ENCODE measurements around the gene PHLDB3. TPM values are rescaled to one million over a fixed set of nuclear protein-coding genes. Genes with fewer than 3 reads are reported as not detected.
"Not testable (repeated sequence)": the region's sequence is repeated elsewhere in the genome, so short reads cannot be mapped to it uniquely, and the experiment has no call there.

Gene PHLDB3
- total RNA-seq, 1 donor: 17.1 TPM

- Histone ChIP-seq H3K4me3 (ENCODE audit: low read length) (no peak overlapping the region), H3K27me3 (ENCODE audit: insufficient read depth, low read length) (no peaks in the 10 kb centered on the region), H3K4me1 (ENCODE audit: insufficient read depth, low read length) (peaks cover 44% of the 10 kb centered on the region), H3K9me3 (ENCODE audit: low read depth, low read length) (no peaks in the 10 kb centered on the region)
Observed at GRCh38 chr19:43438291-43439031, 66.1 kb downstream of the PHLDB3 start.

- H3K4me3 ChIP-seq (ENCODE audit: low read length): no peak overlapping the region
- peaks cover 48% of the 10 kb centered on the region for H3K4me1 ChIP-seq (ENCODE audit: insufficient read depth, low read length)
- H3K9me3 ChIP-seq (ENCODE audit: low read depth, low read length): no peaks in the 10 kb centered on the region
- H3K27me3 ChIP-seq (ENCODE audit: insufficient read depth, low read length): no peaks in the 10 kb centered on the region
Observed at GRCh38 chr19:43437712-43438111, 66.8 kb downstream of the PHLDB3 start.

- peaks cover 48% of the 10 kb centered on the region for H3K4me1 ChIP-seq (ENCODE audit: insufficient read depth, low read length)
- not testable (repeated sequence) for H3K9me3 ChIP-seq (ENCODE audit: low read depth, low read length)
Observed at GRCh38 chr19:43437284-43437683, 67.3 kb downstream of the PHLDB3 start.

GRCh38 chr19:43435775-43436174 lies 68.8 kb downstream of the PHLDB3 start:
- peaks cover 36% of the 10 kb centered on the region for H3K4me1 ChIP-seq (ENCODE audit: insufficient read depth, low read length)
- H3K27me3 ChIP-seq (ENCODE audit: insufficient read depth, low read length): no peaks in the 10 kb centered on the region
- H3K9me3 ChIP-seq (ENCODE audit: low read depth, low read length): no peaks in the 10 kb centered on the region
- no peak overlapping the region for H3K4me3 ChIP-seq (ENCODE audit: low read length)

More at GRCh38 chr19:43437284-43437683, 67.3 kb downstream of the PHLDB3 start:
- not testable (repeated sequence) for H3K4me3 ChIP-seq (ENCODE audit: low read length); H3K27me3 ChIP-seq (ENCODE audit: insufficient read depth, low read length)

GRCh38 chr19:43433689-43434088 lies 70.9 kb downstream of the PHLDB3 start:
- no peaks in the 10 kb centered on the region for H3K27me3 ChIP-seq (ENCODE audit: insufficient read depth, low read length)
- H3K9me3 ChIP-seq (ENCODE audit: low read depth, low read length): no peaks in the 10 kb centered on the region

GRCh38 chr19:43433358-43433673 lies 71.2 kb downstream of the PHLDB3 start:
- Histone ChIP-seq H3K27me3 (ENCODE audit: insufficient read depth, low read length) (no peaks in the 10 kb centered on the region), H3K4me3 (ENCODE audit: low read length) (no peak overlapping the region), H3K9me3 (ENCODE audit: low read depth, low read length) (no peaks in the 10 kb centered on the region), H3K4me1 (ENCODE audit: insufficient read depth, low read length) (peaks cover 26% of the 10 kb centered on the region)

More at GRCh38 chr19:43433689-43434088, 70.9 kb downstream of the PHLDB3 start:
- no peak overlapping the region for H3K4me3 ChIP-seq (ENCODE audit: low read length)
- peaks cover 30% of the 10 kb centered on the region for H3K4me1 ChIP-seq (ENCODE audit: insufficient read depth, low read length)

GRCh38 chr19:43430976-43431375 lies 73.6 kb downstream of the PHLDB3 start:
- H3K4me3 ChIP-seq (ENCODE audit: low read length): no peak overlapping the region

GRCh38 chr19:43430142-43430710 lies 74.3 kb downstream of the PHLDB3 start:
- Histone ChIP-seq H3K4me1 (ENCODE audit: insufficient read depth, low read length) (peaks cover 14% of the 10 kb centered on the region), H3K4me3 (ENCODE audit: low read length) (no peak overlapping the region), H3K9me3 (ENCODE audit: low read depth, low read length) (no peaks in the 10 kb centered on the region), H3K27me3 (ENCODE audit: insufficient read depth, low read length) (no peaks in the 10 kb centered on the region)

More at GRCh38 chr19:43430976-43431375, 73.6 kb downstream of the PHLDB3 start:
- H3K9me3 ChIP-seq (ENCODE audit: low read depth, low read length): no peaks in the 10 kb centered on the region
- no peaks in the 10 kb centered on the region for H3K27me3 ChIP-seq (ENCODE audit: insufficient read depth, low read length)
- peaks cover 11% of the 10 kb centered on the region for H3K4me1 ChIP-seq (ENCODE audit: insufficient read depth, low read length)

- Histone ChIP-seq H3K4me1 (ENCODE audit: insufficient read depth, low read length) (peaks cover 14% of the 10 kb centered on the region), H3K27me3 (ENCODE audit: insufficient read depth, low read length) (no peaks in the 10 kb centered on the region), H3K4me3 (ENCODE audit: low read length) (no peak overlapping the region), H3K9me3 (ENCODE audit: low read depth, low read length) (no peaks in the 10 kb centered on the region)
Observed at GRCh38 chr19:43429395-43429794, 75.2 kb downstream of the PHLDB3 start.

- Histone ChIP-seq H3K4me1 (ENCODE audit: insufficient read depth, low read length) (peaks cover 9% of the 10 kb centered on the region), H3K27me3 (ENCODE audit: insufficient read depth, low read length) (no peaks in the 10 kb centered on the region), H3K4me3 (ENCODE audit: low read length) (no peak overlapping the region), H3K9me3 (ENCODE audit: low read depth, low read length) (no peaks in the 10 kb centered on the region)
Observed at GRCh38 chr19:43425567-43426392, 78.8 kb downstream of the PHLDB3 start.

Other genes starting within 250 kb of the PHLDB3 start
- not detected for gene PSG9, start 235.2 kb downstream of the PHLDB3 start, total RNA-seq
- gene CD177, start 151.1 kb downstream of the PHLDB3 start, total RNA-seq: not detected
- 0.10 TPM for gene TEX101, start 89.9 kb downstream of the PHLDB3 start, total RNA-seq
- gene LYPD3, start 39.1 kb downstream of the PHLDB3 start, total RNA-seq: 3.5 TPM
- 30.6 TPM for gene ETHE1, start 22.5 kb upstream of the PHLDB3 start, total RNA-seq
- 0.31 TPM for gene ZNF575, start 28.4 kb upstream of the PHLDB3 start, total RNA-seq
- 14.2 TPM for gene XRCC1, start 70.8 kb upstream of the PHLDB3 start, total RNA-seq
- 0.63 TPM for gene PINLYP, start 71.1 kb upstream of the PHLDB3 start, total RNA-seq
- gene IRGQ, start 91.4 kb upstream of the PHLDB3 start, total RNA-seq: 19.5 TPM
- gene ZNF576, start 91.8 kb upstream of the PHLDB3 start, total RNA-seq: 3.9 TPM
- gene SRRM5, start 107.3 kb upstream of the PHLDB3 start, total RNA-seq: 0.10 TPM
- gene ZNF428, start 114.9 kb upstream of the PHLDB3 start, total RNA-seq: 22.5 TPM
- gene CADM4, start 135.1 kb upstream of the PHLDB3 start, total RNA-seq: 0.42 TPM
- gene PLAUR, start 165.4 kb upstream of the PHLDB3 start, total RNA-seq: 344 TPM
- not detected for gene IRGC, start 211.3 kb upstream of the PHLDB3 start, total RNA-seq